Measurements from ENCODE around the gene ARPC1B. TPM values are rescaled to one million over a fixed set of nuclear protein-coding genes. Genes with fewer than 3 reads are reported as not detected.
"Not testable (repeated sequence)": the region's sequence is repeated elsewhere in the genome, so short reads cannot be mapped to it uniquely, and the experiment has no call there.

The ARPC1B gene
- 10 to 100 TPM; 24.7 to 38.7 (median 30.8) TPM for total RNA-seq

- no peaks in the 10 kb centered on the region for H3K9me3 ChIP-seq
- peak within 1 kb of the TSS; percentile 68 to 93 (median 74) for H3K4me3 ChIP-seq
- in situ Hi-C loops (cut with MboI; ENCODE audit: low sequenced_read_pairs in 4 of 4): no loop called here
- H3K36me3 ChIP-seq: no peaks in the 10 kb centered on the region
- peak; percentile 43 to 49 for ATAC-seq
- DNase-seq: peak; percentile 36 to 58
- H3K4me1 ChIP-seq: peaks cover 5 to 13% of the 10 kb centered on the region in 2 donors
- intact Hi-C loops (cut with DNase I; ENCODE audit: low total_unique reads): loop anchor here (1.0 kb wide), 1 partner anchor 34 kb away; the partner anchor contains the start of genes BUD31 and PDAP1
- no peaks in the 10 kb centered on the region for H3K27me3 ChIP-seq
- peak within 1 kb of the TSS; percentile 61 to 83 (median 78) for H3K27ac ChIP-seq
- TF ChIP-seq POLR2A (IDR thresholded peaks at IDR 0.05): peak; percentile 31 to 33
- no peak for TF ChIP-seq CTCF (IDR thresholded peaks at IDR 0.05 in 4 of 5, conservative IDR thresholded peaks at IDR 0.05 in 1 of 5)
Measured at GRCh38 chr7:99374111-99375064, at the start of gene ARPC1B. ARPC1B (plus strand) TSS chr7:99374730; CDS start chr7:99385715, 10,985 bp downstream.

- H3K27ac ChIP-seq: peak overlapping the region; percentile 88 to 95 (median 94)
- in situ Hi-C loops (cut with MboI; ENCODE audit: low sequenced_read_pairs in 4 of 4): no loop called here
- ATAC-seq: no peak
Measured at GRCh38 chr7:99325001-99325493, 49.5 kb upstream of the ARPC1B start.

GRCh38 chr7:99325592-99326407, 48.7 kb upstream of the ARPC1B start, which contains the start of gene ARPC1A:
ARPC1A (plus strand) TSS chr7:99325898; CDS start chr7:99333354, 7,456 bp downstream.
- TF ChIP-seq POLR2A (IDR thresholded peaks at IDR 0.05) (peak; percentile 60 to 76), CTCF (IDR thresholded peaks at IDR 0.05 in 4 of 5, conservative IDR thresholded peaks at IDR 0.05 in 1 of 5) (peak; percentile 28 to 39 (median 30))
- DNase-seq: peak; percentile 82 to 88
- H3K27me3 ChIP-seq: no peaks in the 10 kb centered on the region
- intact Hi-C loops (cut with DNase I; ENCODE audit: low total_unique reads): loop anchor here (5.0 to 10.0 kb wide), 4 partner anchors 82 to 401 kb away; partner anchors contain the start of genes BUD31, PDAP1, SMURF1 and ZKSCAN5
- H3K36me3 ChIP-seq: no peaks in the 10 kb centered on the region
- H3K4me3 ChIP-seq: peak within 1 kb of the TSS; percentile 97 to 99 (median 98)
- peak within 1 kb of the TSS; percentile 88 to 95 (median 94) for H3K27ac ChIP-seq
- H3K9me3 ChIP-seq: no peaks in the 10 kb centered on the region
- ATAC-seq: peak; percentile 93 to 97
- peaks cover 54% of the 10 kb centered on the region in 2 donors for H3K4me1 ChIP-seq
- in situ Hi-C loops (cut with MboI; ENCODE audit: low sequenced_read_pairs in 4 of 4): no loop called here

More at GRCh38 chr7:99325001-99325493, 49.5 kb upstream of the ARPC1B start:
- H3K36me3 ChIP-seq: no peaks in the 10 kb centered on the region
- no peak for DNase-seq
- TF ChIP-seq CTCF (IDR thresholded peaks at IDR 0.05 in 4 of 5, conservative IDR thresholded peaks at IDR 0.05 in 1 of 5): no peak
- no peak for TF ChIP-seq POLR2A (IDR thresholded peaks at IDR 0.05)
- H3K9me3 ChIP-seq: no peaks in the 10 kb centered on the region
- no peaks in the 10 kb centered on the region for H3K27me3 ChIP-seq
- intact Hi-C loops (cut with DNase I; ENCODE audit: low total_unique reads): loop anchor here (5.0 to 10.0 kb wide), 4 partner anchors 82 to 400 kb away; partner anchors contain the start of genes BUD31, PDAP1, SMURF1 and ZKSCAN5
- H3K4me3 ChIP-seq: peak overlapping the region; percentile 97 to 99 (median 98)
- H3K4me1 ChIP-seq: peaks cover 46 to 47% of the 10 kb centered on the region in 2 donors

GRCh38 chr7:99326408-99326782, 48.1 kb upstream of the ARPC1B start:
- Histone ChIP-seq H3K9me3 (no peaks in the 10 kb centered on the region), H3K4me3 (peak overlapping the region; percentile 97 to 99 (median 98)), H3K36me3 (no peaks in the 10 kb centered on the region), H3K4me1 (peaks cover 54 to 57% of the 10 kb centered on the region in 2 donors), H3K27me3 (no peaks in the 10 kb centered on the region), H3K27ac (peak overlapping the region; percentile 88 to 95 (median 94))
- intact Hi-C loops (cut with DNase I; ENCODE audit: low total_unique reads) (loop anchor here (5.0 to 10.0 kb wide), 4 partner anchors 81 to 402 kb away; partner anchors contain the start of genes BUD31, PDAP1, SMURF1 and ZKSCAN5), in situ Hi-C loops (cut with MboI; ENCODE audit: low sequenced_read_pairs in 4 of 4) (no loop called here)
- no peak for TF ChIP-seq POLR2A (IDR thresholded peaks at IDR 0.05)
- TF ChIP-seq CTCF (IDR thresholded peaks at IDR 0.05 in 4 of 5, conservative IDR thresholded peaks at IDR 0.05 in 1 of 5): no peak
- DNase-seq (no peak), ATAC-seq (no peak)

DNA sequence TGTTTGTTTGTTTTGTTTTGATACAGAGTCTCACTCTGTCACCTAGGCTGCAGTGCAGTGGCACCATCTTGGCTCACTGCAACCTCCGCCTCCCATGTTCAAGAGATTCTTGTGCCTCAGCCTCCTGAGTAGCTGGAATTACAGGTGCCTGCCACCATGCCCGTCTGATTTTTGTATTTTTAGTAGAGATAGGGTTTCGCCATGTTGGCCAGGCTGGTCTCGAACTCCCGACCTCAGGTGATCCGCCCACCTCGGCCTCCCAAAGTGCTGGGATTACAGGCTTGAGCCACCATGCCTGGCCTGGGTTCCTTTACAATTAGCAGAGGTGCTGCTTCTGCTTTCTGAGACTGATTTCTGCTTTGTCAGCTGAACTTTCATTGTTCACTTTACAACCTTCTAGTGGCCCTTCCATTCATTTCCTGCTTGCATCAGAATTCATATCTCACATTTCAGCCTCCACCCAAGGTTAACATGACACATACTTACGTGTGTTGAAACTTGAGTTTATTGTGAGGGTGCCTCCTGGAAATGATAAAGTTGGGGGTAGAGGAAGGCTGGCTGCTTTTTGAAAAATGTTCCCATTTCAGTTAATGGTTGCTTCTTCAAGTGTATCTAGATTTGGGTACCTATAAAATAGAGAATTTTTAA, 44.1 kb upstream of the ARPC1B start:
- in situ Hi-C loops (cut with MboI; ENCODE audit: low sequenced_read_pairs in 4 of 4); H3K27me3 ChIP-seq; H3K9me3 ChIP-seq; H3K4me3 ChIP-seq; intact Hi-C loops (cut with DNase I; ENCODE audit: low total_unique reads); DNase-seq: not testable (repeated sequence)
- H3K27ac ChIP-seq: peak overlapping the region; percentile 16 to 60 (median 47)
- ATAC-seq: peak in 1 of 2 donors; percentile 56
- peaks cover 0 to 25% of the 10 kb centered on the region in 2 donors for H3K36me3 ChIP-seq
- H3K4me1 ChIP-seq: peaks cover 47% of the 10 kb centered on the region in 2 donors
